T-helper 2 cell treated with Interferon-gamma antibody and Interleukin-4, amounts not matched to agents 5 μg/mL and 100 μg/mL, for 36 hours (primary cell): Measurements from ENCODE around the gene MAPKBP1.
"Not testable (repeated sequence)": the region's sequence is repeated elsewhere in the genome, so short reads cannot be mapped to it uniquely, and the experiment has no call there.

Experiments
- DNase-seq: peaks from one replicate; pipeline ENCODE4 v3.0.0; 2021; ENCODE audit warnings: low spot score
- H3K27ac Mint-ChIP-seq: one replicate; pipeline ENCODE4 v1.8.0; 2021; ENCODE audit warnings: mild to moderate bottlenecking, mixed read lengths
- H3K27me3 Mint-ChIP-seq: one replicate; pipeline ENCODE4 v1.8.0; 2021; ENCODE audit warnings: low read depth, mixed read lengths
- H3K36me3 Mint-ChIP-seq: one replicate; pipeline ENCODE4 v1.8.0; 2021; ENCODE audit warnings: low read depth, mixed read lengths
- H3K4me1 Mint-ChIP-seq: one replicate; pipeline ENCODE4 v1.8.0; 2021; ENCODE audit warnings: low read depth, mixed read lengths
- H3K4me3 Mint-ChIP-seq: one replicate; pipeline ENCODE4 v1.8.0; 2022; ENCODE audit warnings: mild to moderate bottlenecking, moderate library complexity, mixed read lengths
- H3K9me3 Mint-ChIP-seq: one replicate; pipeline ENCODE4 v1.8.0; 2021; ENCODE audit warnings: mixed read lengths

MAPKBP1 gene, protein sequence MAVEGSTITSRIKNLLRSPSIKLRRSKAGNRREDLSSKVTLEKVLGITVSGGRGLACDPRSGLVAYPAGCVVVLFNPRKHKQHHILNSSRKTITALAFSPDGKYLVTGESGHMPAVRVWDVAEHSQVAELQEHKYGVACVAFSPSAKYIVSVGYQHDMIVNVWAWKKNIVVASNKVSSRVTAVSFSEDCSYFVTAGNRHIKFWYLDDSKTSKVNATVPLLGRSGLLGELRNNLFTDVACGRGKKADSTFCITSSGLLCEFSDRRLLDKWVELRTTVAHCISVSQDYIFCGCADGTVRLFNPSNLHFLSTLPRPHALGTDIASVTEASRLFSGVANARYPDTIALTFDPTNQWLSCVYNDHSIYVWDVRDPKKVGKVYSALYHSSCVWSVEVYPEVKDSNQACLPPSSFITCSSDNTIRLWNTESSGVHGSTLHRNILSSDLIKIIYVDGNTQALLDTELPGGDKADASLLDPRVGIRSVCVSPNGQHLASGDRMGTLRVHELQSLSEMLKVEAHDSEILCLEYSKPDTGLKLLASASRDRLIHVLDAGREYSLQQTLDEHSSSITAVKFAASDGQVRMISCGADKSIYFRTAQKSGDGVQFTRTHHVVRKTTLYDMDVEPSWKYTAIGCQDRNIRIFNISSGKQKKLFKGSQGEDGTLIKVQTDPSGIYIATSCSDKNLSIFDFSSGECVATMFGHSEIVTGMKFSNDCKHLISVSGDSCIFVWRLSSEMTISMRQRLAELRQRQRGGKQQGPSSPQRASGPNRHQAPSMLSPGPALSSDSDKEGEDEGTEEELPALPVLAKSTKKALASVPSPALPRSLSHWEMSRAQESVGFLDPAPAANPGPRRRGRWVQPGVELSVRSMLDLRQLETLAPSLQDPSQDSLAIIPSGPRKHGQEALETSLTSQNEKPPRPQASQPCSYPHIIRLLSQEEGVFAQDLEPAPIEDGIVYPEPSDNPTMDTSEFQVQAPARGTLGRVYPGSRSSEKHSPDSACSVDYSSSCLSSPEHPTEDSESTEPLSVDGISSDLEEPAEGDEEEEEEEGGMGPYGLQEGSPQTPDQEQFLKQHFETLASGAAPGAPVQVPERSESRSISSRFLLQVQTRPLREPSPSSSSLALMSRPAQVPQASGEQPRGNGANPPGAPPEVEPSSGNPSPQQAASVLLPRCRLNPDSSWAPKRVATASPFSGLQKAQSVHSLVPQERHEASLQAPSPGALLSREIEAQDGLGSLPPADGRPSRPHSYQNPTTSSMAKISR (N-terminal part only)

DNA sequence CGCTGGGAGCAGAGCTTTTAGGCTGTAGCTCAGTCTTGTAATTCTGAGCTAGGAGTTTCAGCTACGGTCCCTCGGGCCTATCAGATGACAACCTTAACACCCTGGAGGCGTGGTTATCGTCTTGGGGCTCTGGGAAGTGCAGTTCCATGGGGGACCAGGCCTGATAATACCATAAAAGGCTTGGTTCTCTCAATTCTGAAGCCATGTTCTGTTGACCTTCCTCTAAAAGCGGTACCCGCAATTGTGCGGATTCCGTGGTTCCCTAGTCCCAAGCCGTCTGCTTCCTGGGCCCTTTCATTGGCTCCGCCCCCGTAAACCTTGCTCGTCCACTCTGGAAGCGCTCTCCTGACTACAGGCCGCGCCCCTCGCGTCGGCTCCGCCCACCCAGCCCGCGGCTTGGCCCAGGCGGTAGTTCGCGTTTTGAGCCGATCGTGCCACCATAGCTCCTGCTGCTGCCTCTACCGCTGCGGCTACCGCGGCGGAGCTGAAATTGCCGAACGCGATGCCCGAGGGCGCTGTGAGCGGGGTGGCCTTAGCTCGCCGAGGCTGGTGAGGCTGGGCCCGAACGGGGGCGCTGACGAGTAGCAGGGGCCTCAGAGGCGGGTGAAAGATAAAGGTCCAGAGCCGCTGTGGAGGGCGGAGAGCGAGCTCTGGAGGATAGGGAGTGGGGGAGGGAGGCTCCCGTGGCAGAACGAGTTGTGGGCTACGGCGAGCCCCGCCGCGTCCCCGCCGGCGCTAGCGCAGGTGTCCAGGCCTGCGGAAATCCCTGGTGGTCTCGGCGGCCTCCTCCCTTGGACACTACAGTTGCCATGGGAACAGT, at the start of gene MAPKBP1:
MAPKBP1 (plus strand) TSS at position 423 of the 820 bp plus-strand sequence. CDS start 792 bp downstream, outside the sequence.
- no peaks in the 10 kb centered on the region for H3K9me3 Mint-ChIP-seq
- H3K4me1 Mint-ChIP-seq = peaks cover 49% of the 10 kb centered on the region
- H3K36me3 Mint-ChIP-seq = peaks cover 3% of the 10 kb centered on the region
- H3K27ac Mint-ChIP-seq = peak within 1 kb of the TSS; percentile 86
- H3K27me3 Mint-ChIP-seq = no peaks in the 10 kb centered on the region
- peak; percentile 99 for DNase-seq
- peak within 1 kb of the TSS; percentile 92 for H3K4me3 Mint-ChIP-seq

DNA sequence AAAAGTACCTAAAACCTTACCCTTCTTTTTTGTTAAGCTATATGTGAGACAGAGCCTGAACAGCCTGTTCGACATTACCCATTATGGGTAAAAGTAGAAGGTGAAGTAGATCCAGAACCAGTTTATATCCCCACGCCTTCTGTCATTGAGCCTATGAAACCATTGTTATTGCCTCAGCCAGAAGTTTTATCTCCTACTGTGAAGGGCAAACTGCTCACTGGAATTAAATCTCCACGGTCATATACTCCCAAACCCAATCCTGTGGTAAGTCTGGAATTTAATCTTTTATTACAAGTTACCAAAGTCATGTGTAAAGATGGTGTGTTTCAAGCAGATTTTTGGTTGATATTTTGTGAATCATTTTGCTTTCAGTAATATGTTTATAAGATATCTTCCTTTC, 47.1 kb upstream of the MAPKBP1 start:
- no peaks in the 10 kb centered on the region for H3K27me3 Mint-ChIP-seq
- no peak for DNase-seq
- no peak overlapping the region for H3K27ac Mint-ChIP-seq
- H3K4me3 Mint-ChIP-seq = no peak overlapping the region
- no peaks in the 10 kb centered on the region for H3K9me3 Mint-ChIP-seq
- peaks cover 3% of the 10 kb centered on the region for H3K4me1 Mint-ChIP-seq
- peaks cover 5% of the 10 kb centered on the region for H3K36me3 Mint-ChIP-seq

DNA sequence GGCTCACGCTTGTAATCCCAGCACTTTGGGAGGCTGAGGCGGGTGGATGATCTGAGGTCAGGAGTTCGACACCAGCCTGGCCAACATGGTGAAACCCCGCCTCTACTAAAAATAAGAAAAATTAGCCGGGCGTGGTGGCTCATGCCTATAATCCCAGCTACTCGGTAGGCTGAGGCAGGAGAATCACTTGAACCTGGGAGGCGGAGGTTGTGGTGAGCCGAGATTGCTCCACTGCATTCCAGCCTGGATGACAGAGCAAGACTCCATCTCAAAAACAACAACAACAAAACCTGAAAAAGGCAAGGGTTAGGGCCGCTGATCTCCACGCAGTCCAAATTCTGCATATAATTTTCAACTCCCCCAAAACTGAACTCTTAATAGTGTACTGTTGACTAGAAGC, 46.2 kb upstream of the MAPKBP1 start:
- H3K27me3 Mint-ChIP-seq, DNase-seq, H3K27ac Mint-ChIP-seq, H3K36me3 Mint-ChIP-seq, H3K4me3 Mint-ChIP-seq, H3K9me3 Mint-ChIP-seq, H3K4me1 Mint-ChIP-seq: not testable (repeated sequence)

DNA sequence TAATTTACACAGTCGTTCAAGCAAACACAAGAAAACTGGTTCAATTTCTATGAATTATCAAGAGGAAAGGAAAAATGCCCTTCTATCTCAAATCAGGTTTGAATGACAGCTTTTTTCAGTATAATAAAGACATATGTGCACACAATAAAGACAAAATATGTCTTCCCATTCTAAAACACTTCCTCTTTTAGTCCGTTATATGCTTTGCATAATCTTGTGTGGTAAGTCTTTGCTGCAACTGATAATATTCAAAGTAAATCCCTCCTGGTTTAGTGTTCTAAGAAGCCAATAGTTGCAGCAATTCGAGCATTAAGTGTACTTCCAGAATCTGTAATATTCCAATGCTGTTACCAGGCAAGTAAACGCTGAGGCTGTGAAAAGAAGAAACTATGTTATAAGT, 43.7 kb upstream of the MAPKBP1 start:
- no peak overlapping the region for H3K4me3 Mint-ChIP-seq
- no peaks in the 10 kb centered on the region for H3K27me3 Mint-ChIP-seq
- H3K4me1 Mint-ChIP-seq = peaks cover 2% of the 10 kb centered on the region
- peaks cover 12% of the 10 kb centered on the region for H3K36me3 Mint-ChIP-seq
- H3K9me3 Mint-ChIP-seq = no peaks in the 10 kb centered on the region
- no peak for DNase-seq
- no peak overlapping the region for H3K27ac Mint-ChIP-seq

DNA sequence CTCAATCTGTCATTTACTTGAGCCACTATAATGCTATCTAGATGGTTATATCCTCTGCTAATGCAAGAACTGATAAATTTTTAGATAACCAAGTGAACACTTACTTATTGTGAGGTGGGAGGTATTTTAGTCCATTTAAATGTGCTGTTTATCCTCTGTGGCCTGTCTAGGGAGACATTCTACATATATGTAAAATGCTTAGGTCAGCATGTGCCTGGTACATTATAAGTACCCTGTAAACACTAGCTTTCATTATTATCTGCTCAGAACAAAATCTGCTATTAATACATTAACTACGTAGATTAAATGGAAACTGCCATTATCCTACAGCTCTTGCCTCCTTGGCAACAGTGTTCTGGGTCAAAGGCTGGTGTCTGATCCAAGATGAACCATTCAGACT, 41.8 kb upstream of the MAPKBP1 start:
- Mint-ChIP-seq H3K36me3 (peaks cover 17% of the 10 kb centered on the region), H3K27ac (no peak overlapping the region), H3K27me3 (no peaks in the 10 kb centered on the region), H3K4me1 (peaks cover 2% of the 10 kb centered on the region), H3K4me3 (no peak overlapping the region), H3K9me3 (no peaks in the 10 kb centered on the region)
- no peak for DNase-seq

DNA sequence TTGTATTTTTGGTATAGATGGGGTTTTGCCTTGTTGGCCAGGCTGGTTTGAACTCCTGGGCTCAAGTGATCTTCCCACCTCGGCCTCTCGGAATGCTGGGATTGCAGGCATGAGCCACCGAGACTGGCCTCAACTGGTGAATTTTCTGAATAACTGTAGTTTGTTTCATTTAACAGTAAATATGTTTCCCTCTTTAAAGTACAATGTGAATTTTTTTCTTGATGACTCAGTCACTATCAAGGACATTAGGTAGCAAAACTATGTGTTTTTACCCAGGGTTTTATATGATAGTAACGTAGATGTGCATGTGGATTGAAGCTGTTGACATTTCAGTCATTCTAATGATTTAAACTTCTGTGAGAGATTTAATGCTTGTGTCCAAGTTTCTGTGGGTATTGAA, 40.2 kb upstream of the MAPKBP1 start:
- H3K27me3 Mint-ChIP-seq = no peaks in the 10 kb centered on the region
- H3K4me3 Mint-ChIP-seq = no peak overlapping the region
- H3K4me1 Mint-ChIP-seq = peaks cover 2% of the 10 kb centered on the region
- no peak for DNase-seq
- H3K27ac Mint-ChIP-seq = no peak overlapping the region
- H3K36me3 Mint-ChIP-seq = peaks cover 25% of the 10 kb centered on the region
- no peaks in the 10 kb centered on the region for H3K9me3 Mint-ChIP-seq

DNA sequence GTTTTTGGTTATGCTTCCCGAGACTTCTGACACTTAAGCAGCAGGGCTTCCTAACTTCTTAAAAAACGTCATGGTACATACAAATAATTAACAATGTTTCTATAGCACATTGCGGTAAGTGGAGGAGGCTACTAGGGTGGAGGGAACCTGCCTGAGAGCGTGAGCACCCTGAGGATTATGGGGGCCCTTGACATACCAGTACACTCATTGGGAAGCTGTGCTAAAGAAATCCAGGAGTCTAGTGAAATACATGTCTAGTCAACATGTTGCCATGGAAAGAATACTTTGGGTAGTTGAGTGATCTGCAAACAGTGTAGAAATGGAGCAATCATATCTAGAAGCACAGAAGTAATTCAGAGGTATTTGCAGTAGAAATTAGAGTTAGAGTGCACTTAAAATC, 39.2 kb upstream of the MAPKBP1 start:
- Mint-ChIP-seq H3K9me3 (no peaks in the 10 kb centered on the region), H3K4me3 (no peak overlapping the region), H3K27ac (no peak overlapping the region), H3K27me3 (no peaks in the 10 kb centered on the region), H3K4me1 (peaks cover 2% of the 10 kb centered on the region), H3K36me3 (peaks cover 29% of the 10 kb centered on the region)
- no peak for DNase-seq

DNA sequence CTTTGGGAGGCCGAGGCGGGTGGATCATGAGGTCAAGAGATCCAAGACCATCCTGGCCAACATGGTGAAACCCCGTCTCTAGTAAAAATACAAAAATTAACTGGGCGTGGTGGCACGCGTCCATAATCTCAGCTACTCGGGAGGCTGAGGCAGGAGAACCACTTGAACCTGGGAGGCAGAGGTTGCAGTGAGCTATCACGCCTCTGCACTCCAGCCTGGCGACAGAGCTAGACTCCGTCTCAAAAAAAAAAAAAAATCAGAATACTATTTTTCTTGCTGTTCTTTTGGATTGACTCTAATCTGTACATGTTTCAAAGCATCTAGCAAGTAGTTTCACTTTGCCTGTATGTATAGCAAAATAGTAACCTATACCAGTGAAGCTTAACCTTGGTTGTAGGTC, 38.8 kb upstream of the MAPKBP1 start:
- H3K4me1 Mint-ChIP-seq, H3K27ac Mint-ChIP-seq, H3K4me3 Mint-ChIP-seq, H3K9me3 Mint-ChIP-seq, H3K27me3 Mint-ChIP-seq, DNase-seq: not testable (repeated sequence)
- H3K36me3 Mint-ChIP-seq = peaks cover 29% of the 10 kb centered on the region

DNA sequence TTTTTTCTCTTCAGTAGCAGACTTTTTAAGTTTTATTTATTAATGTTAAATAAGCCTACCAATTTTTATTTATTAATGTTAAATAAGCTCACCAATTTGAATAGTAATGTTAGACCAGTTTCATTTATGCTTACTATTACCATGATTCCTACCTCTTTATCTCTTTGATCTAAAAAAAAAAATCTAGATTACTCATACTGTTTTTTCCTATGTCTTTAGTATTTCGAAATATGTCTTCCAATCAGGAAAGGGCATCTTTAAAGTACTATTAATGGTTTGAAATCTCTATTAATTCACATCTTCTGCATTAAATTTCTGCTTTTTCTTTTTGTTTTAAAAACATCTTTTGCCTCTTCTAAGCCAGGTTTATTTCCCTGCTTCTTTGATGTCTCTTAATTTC, 27.5 kb upstream of the MAPKBP1 start:
- no peaks in the 10 kb centered on the region for H3K27me3 Mint-ChIP-seq
- H3K4me1 Mint-ChIP-seq = peaks cover 3% of the 10 kb centered on the region
- H3K4me3 Mint-ChIP-seq = no peak overlapping the region
- no peak for DNase-seq
- H3K36me3 Mint-ChIP-seq = peaks cover 30% of the 10 kb centered on the region
- H3K9me3 Mint-ChIP-seq = no peaks in the 10 kb centered on the region
- no peak overlapping the region for H3K27ac Mint-ChIP-seq

DNA sequence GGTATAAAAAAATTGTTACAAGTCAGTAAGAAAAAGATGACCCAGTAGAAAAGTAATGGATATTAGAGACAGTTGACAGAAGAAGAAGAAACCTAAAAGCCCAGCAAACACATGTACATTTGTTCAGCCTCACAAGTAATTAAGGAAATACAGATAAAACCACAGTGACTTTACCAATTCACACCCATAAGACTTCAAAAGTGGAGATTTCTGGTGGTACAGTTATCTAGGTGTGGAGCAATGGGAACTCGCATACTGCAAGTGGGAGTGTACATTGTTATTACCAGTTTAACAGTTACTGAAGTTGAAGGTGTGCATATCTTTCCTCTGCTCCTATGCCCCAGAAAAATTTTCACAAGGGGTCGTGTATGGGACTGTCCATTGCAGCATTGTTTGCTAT, 18.1 kb upstream of the MAPKBP1 start:
- Mint-ChIP-seq H3K9me3 (no peaks in the 10 kb centered on the region), H3K4me3 (no peak overlapping the region), H3K27ac (no peak overlapping the region), H3K4me1 (no peaks in the 10 kb centered on the region), H3K27me3 (no peaks in the 10 kb centered on the region), H3K36me3 (peaks cover 23% of the 10 kb centered on the region)
- no peak for DNase-seq

DNA sequence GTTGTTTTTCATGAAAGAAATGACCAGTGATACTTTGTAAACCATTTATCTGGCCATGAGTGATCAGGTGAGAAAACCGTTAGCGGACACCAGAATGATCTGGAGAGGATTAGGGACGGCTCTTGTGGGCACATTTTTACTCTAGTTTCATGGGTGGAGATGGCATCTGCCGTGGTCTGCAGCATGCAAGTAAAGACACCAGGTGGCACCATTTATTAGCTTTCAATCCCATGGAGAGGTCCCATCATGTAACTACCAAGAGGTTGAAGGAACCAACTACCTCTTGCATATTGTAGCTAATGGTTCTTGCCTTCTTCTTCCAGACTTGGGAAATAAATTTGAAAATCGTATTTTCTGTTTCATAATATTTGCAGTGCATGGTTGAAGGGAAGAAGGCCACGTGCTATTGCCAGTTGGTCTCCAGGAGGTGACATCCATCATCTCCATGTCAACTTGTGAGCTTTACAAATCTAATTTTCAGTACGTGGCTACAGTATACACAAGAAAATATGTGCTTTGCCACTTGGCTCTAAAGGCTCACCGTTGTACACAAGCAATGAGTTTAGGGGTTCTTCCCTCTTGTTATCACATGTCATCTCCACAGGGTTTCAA, 1.5 kb upstream of the MAPKBP1 start:
- peak overlapping the region; percentile 86 for H3K27ac Mint-ChIP-seq

DNA sequence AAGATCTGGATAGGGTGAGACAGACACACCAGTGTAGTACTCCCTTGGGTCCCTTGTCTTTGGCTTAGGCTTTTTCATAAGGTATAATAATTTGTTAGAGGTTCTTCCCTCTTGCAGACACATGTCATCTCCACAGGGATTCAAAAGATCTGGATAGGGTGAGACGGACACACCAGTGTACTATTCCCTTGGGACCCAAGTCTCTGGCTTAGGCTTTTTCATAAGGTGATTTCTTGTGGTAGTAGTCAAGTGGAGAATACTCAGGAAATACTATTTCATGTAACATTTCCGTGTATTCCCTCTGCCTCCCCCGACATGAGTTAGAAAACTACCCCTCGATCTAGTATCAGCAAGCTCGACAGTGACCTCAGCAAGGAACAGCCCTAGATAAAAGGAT, 954 bp upstream of the MAPKBP1 start:
- Mint-ChIP-seq H3K4me1 (peaks cover 42% of the 10 kb centered on the region), H3K4me3 (peak overlapping the region; percentile 92), H3K36me3 (peaks cover 4% of the 10 kb centered on the region), H3K27me3 (no peaks in the 10 kb centered on the region), H3K9me3 (no peaks in the 10 kb centered on the region), H3K27ac (peak overlapping the region; percentile 86)
- no peak for DNase-seq

More for the DNA sequence above, 1.5 kb upstream of the MAPKBP1 start:
- Mint-ChIP-seq H3K4me3 (peak overlapping the region; percentile 92), H3K36me3 (peaks cover 4% of the 10 kb centered on the region), H3K9me3 (no peaks in the 10 kb centered on the region), H3K27me3 (no peaks in the 10 kb centered on the region), H3K4me1 (peaks cover 37% of the 10 kb centered on the region)
- peak; percentile 45 for DNase-seq

DNA sequence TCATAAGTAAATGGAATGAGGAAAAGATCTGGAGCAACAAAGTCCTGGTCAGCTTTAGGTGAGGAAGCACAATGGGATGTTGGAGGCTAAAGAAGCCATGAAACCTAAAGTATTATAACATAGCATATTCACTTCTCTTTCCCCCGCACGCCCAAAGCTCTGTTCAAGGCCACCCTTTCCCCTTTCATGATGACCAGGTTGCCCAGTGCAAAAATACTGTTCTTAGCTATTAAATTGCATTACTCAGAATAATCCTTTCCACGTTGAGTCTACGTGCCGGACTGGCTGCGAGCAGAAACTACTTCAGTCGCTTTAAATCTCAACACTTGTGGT, 589 bp upstream of the MAPKBP1 start:
- Mint-ChIP-seq H3K4me3 (peak overlapping the region; percentile 92), H3K4me1 (peaks cover 45% of the 10 kb centered on the region), H3K27me3 (no peaks in the 10 kb centered on the region), H3K27ac (peak overlapping the region; percentile 86), H3K9me3 (no peaks in the 10 kb centered on the region), H3K36me3 (peaks cover 2% of the 10 kb centered on the region)
- DNase-seq = no peak
